Sigmoid colon (tissue), 4 donors: ENCODE data around the gene TBCK.

ENCODE experiments used
- EP300 ChIP-seq, 4 donors: sonication (generic); formaldehyde crosslinking; IDR thresholded peaks; one replicate each; pipeline ENCODE4 v1.6.1; 2017; ENCODE audit warnings: antibody characterized with exemption in 4 of 4
- POLR2A ChIP-seq, 2 donors: fragments of 450-650 bp; IDR thresholded peaks; one replicate each; pipeline ENCODE4 v1.6.1; 2016; ENCODE audit warnings: antibody characterized with exemption in 2 of 2, mild to moderate bottlenecking in 2 of 2, moderate library complexity in 2 of 2
- POLR2AphosphoS5 ChIP-seq, 4 donors: sonication (generic); formaldehyde crosslinking; IDR thresholded peaks; one replicate each; pipeline ENCODE4 v1.6.1; 2017; ENCODE audit warnings: antibody characterized with exemption in 4 of 4
- TF ChIP-seq, protein P1 (sequence below), 4 experiments: fragments of 450-650 bp in 3 of 4; fragments of 200-600 bp in 1 of 4; IDR thresholded peaks; one replicate each; pipeline ENCODE4 v1.5.1; 2016 to 2019; ENCODE audit warnings: antibody characterized with exemption in 4 of 4, mild to moderate bottlenecking in 3 of 4, moderate library complexity in 2 of 4

DNA sequence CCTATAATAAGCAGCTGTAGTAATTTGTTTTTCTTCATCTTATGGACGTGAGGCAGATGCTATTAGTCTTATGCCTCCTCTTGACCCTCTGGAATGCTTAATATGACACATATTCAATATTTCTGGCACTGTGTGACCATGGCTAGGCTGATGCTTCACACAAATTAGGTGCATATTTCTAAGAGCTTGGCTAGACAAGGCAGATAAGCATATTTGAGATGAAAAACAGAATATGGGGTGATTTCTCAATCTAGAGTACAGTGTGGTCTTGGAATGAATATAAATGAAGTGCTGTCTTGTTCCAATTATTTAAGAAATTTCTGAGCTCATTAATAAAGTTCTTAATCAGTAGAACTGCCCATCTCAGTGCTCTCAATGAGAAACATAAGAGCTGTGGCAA is 264.5 kb downstream of the TBCK start:
- TF ChIP-seq, protein P1, sequence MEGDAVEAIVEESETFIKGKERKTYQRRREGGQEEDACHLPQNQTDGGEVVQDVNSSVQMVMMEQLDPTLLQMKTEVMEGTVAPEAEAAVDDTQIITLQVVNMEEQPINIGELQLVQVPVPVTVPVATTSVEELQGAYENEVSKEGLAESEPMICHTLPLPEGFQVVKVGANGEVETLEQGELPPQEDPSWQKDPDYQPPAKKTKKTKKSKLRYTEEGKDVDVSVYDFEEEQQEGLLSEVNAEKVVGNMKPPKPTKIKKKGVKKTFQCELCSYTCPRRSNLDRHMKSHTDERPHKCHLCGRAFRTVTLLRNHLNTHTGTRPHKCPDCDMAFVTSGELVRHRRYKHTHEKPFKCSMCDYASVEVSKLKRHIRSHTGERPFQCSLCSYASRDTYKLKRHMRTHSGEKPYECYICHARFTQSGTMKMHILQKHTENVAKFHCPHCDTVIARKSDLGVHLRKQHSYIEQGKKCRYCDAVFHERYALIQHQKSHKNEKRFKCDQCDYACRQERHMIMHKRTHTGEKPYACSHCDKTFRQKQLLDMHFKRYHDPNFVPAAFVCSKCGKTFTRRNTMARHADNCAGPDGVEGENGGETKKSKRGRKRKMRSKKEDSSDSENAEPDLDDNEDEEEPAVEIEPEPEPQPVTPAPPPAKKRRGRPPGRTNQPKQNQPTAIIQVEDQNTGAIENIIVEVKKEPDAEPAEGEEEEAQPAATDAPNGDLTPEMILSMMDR (IDR thresholded peaks at IDR 0.05), result no peak
- no peak for TF ChIP-seq EP300 (IDR thresholded peaks at IDR 0.05)
- no peak for TF ChIP-seq POLR2AphosphoS5 (IDR thresholded peaks at IDR 0.05)
- no peak for TF ChIP-seq POLR2A (IDR thresholded peaks at IDR 0.05)
